MCF 10A (cell line): Measurements from ENCODE around the gene PI16. TPM values are rescaled to one million over a fixed set of nuclear protein-coding genes. Genes with fewer than 3 reads are reported as not detected.

Experiments used
- BruUV-seq: library from RNA; stranded (reverse); fragments of 400-500 nt; replicated peaks from 2 replicates; lab custom pipeline; 2021; lab: Mats Ljungman, UMichigan
- CTCF ChIA-PET: fragments of 300-600 bp; sonication (Branson Sonifier 250); formaldehyde crosslinking; extraction: SDS; loops from one replicate; lab custom pipeline; 2021; ENCODE audit warnings: antibody characterized with exemption, inconsistent platforms; lab: Yijun Ruan, JAX
- POLR2A ChIA-PET: fragments of 300-600, 350-650 bp; sonication (Branson Sonifier 250); formaldehyde crosslinking; extraction: SDS; loops from one replicate; lab custom pipeline; 2020; ENCODE audit warnings: antibody characterized with exemption, inconsistent platforms; lab: Yijun Ruan, JAX
- DNase-seq: peaks from one replicate; pipeline ENCODE4 v3.0.0-alpha.2; 2018; ENCODE audit not compliant: unreplicated experiment
- H3K27ac Mint-ChIP-seq: one replicate; pipeline ENCODE4 v1.8.0; 2022; ENCODE audit warnings: mild to moderate bottlenecking, low read depth, mixed read lengths; ENCODE audit not compliant: unreplicated experiment
- H3K27me3 Mint-ChIP-seq: one replicate; pipeline ENCODE4 v1.8.0; 2022; ENCODE audit warnings: mixed read lengths; ENCODE audit not compliant: insufficient read depth, unreplicated experiment
- H3K36me3 Mint-ChIP-seq: one replicate; pipeline ENCODE4 v1.8.0; 2022; ENCODE audit warnings: mild to moderate bottlenecking, moderate library complexity, mixed read lengths; ENCODE audit not compliant: insufficient read depth, unreplicated experiment
- H3K4me1 Mint-ChIP-seq: one replicate; pipeline ENCODE4 v1.8.0; 2022; ENCODE audit warnings: mixed read lengths; ENCODE audit not compliant: insufficient read depth, unreplicated experiment
- H3K4me3 Mint-ChIP-seq: one replicate; pipeline ENCODE4 v1.8.0; 2022; ENCODE audit warnings: mild to moderate bottlenecking, moderate library complexity, mixed read lengths; ENCODE audit not compliant: unreplicated experiment
- H3K9me3 Mint-ChIP-seq: one replicate; pipeline ENCODE4 v1.8.0; 2022; ENCODE audit warnings: mixed read lengths; ENCODE audit not compliant: unreplicated experiment
- intact Hi-C: fragments of 100-400 bp; cut with micrococcal nuclease; formaldehyde crosslinking; loops from 2 replicates; pipeline ENCODE4 v1.14.1; 2022
- total RNA-seq: library from RNA; stranded (reverse); gene quantifications from 2 replicates; pipeline ENCODE4 v1.2.3, GENCODE V29; 2022
- TF ChIP-seq, protein P1 (sequence below): fragments of 200-600 bp; IDR thresholded peaks from one replicate; pipeline ENCODE4 v1.8.0; 2022; ENCODE audit warnings: antibody characterized with exemption, mild to moderate bottlenecking; ENCODE audit not compliant: unreplicated experiment

The PI16 gene
- total RNA-seq, 1 experiment from 2014 or later = not detected

DNA sequence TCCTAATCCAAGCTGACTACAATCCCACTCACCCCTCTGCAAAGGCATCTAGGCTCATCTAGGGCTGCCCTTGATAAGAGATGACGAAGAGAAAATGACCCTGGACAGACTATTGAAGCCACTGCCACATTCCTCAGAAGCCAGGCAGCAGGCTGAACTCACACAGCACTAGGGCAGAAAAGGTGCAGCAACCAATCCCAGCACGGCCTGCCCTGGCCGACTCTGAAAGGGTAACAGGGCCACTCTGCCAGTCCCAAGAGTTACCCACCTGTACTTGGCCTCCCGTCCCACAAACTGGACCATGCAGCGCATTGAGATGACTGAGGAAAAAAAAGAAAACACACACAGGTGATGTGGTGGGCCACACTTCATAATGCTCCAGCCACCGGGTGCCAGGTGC lies 22.4 kb downstream of the PI16 start:
- ChIA-PET POLR2A (no interaction called here), CTCF (interaction anchor here (0.7 to 1.0 kb wide), 3 partner anchors 16 to 92 kb away, joined by 3 to 5 read pairs (median 4); partner anchors contain the start of gene C6orf89)
- H3K27me3 Mint-ChIP-seq = no peaks in the 10 kb centered on the region
- H3K27ac Mint-ChIP-seq = no peak overlapping the region
- no peaks in the 10 kb centered on the region for H3K9me3 Mint-ChIP-seq
- TF ChIP-seq, protein P1, sequence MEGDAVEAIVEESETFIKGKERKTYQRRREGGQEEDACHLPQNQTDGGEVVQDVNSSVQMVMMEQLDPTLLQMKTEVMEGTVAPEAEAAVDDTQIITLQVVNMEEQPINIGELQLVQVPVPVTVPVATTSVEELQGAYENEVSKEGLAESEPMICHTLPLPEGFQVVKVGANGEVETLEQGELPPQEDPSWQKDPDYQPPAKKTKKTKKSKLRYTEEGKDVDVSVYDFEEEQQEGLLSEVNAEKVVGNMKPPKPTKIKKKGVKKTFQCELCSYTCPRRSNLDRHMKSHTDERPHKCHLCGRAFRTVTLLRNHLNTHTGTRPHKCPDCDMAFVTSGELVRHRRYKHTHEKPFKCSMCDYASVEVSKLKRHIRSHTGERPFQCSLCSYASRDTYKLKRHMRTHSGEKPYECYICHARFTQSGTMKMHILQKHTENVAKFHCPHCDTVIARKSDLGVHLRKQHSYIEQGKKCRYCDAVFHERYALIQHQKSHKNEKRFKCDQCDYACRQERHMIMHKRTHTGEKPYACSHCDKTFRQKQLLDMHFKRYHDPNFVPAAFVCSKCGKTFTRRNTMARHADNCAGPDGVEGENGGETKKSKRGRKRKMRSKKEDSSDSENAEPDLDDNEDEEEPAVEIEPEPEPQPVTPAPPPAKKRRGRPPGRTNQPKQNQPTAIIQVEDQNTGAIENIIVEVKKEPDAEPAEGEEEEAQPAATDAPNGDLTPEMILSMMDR = no peak
- no peak overlapping the region for H3K4me3 Mint-ChIP-seq
- peaks cover 50% of the 10 kb centered on the region for H3K36me3 Mint-ChIP-seq
- peaks cover 12% of the 10 kb centered on the region for H3K4me1 Mint-ChIP-seq
- DNase-seq = no peak
- intact Hi-C loops = no loop called here
- BruUV-seq = no TSS peak

DNA sequence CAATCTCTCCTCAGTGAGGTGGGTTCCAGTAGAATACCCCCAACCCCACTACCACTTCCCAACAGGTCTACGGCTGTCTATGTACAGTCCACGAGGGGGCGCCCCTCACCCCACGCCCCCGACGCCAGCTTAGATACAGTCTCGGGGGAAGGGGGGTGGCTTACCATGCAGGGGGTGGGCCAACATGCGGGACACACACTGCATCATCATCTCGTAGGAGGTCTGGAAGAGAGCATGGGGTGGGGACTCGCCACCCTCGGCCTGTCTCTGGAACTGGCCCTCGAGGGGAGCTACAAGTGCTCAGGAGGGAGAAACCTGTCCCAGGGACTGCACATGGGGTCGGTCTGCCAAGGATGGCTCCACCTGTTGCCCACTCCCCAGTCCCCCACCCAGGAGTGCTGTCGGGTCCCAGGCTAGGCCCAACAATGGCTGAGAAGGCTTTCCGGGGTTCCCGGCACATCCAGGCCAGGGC lies 23.0 kb downstream of the PI16 start:
- no peak for DNase-seq
- TF ChIP-seq, protein P1 = no peak
- BruUV-seq = no TSS peak
- CTCF ChIA-PET = interaction anchor here (0.8 kb wide), 1 partner anchor 17 kb away, joined by 5 read pairs; no protein-coding TSS in a partner anchor
- peaks cover 48% of the 10 kb centered on the region for H3K36me3 Mint-ChIP-seq
- intact Hi-C loops = no loop called here
- POLR2A ChIA-PET = no interaction called here
- H3K27me3 Mint-ChIP-seq = no peaks in the 10 kb centered on the region
- peaks cover 14% of the 10 kb centered on the region for H3K4me1 Mint-ChIP-seq
- no peaks in the 10 kb centered on the region for H3K9me3 Mint-ChIP-seq
- no peak overlapping the region for H3K27ac Mint-ChIP-seq
- no peak overlapping the region for H3K4me3 Mint-ChIP-seq

DNA sequence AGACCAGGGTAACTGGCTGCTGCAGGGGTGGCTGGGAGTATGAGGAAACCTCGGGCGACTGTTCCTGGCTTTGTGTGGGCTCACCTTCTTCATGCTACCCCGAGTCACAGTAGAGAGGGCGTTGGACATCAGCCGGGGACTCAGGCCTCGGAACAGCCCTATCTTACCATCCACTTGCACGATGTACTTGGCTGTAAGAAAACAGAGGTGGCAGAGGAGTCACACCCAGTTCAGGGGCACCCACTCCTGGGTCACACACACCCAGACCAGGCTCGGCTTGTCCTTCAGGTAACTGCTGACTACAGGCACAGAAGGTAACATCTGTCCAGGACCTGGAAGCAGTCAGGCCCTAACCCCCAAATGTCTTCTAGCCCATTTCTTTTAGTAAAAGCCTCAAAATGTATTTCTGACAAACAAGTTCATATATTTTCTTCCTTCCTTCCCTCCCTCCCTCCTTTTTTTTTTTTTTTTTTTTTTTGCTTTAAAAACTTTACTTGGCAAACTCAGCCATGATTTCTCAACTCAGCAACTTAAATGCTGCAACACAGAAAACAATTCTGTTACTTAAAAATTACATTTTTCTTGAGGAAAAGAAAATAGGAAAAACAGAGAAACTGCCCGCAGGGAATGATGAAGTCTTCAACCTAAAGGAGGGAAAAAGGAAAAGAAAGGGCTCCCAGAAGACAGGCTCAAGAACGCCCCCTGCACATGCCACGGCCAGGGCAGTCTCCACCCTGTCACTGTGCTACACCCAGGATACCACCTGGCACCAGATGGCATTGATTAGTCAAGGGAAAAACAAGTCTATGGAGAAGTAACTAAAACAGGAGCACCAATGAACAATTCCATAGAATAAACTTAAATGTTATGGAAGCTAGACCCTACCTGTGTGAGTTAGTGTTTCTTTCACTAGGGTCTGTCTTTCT lies 24.1 kb downstream of the PI16 start:
- POLR2A ChIA-PET = no interaction called here
- no TSS peak for BruUV-seq
- Mint-ChIP-seq H3K36me3 (peaks cover 37% of the 10 kb centered on the region), H3K27ac (no peak overlapping the region), H3K4me1 (peaks cover 14% of the 10 kb centered on the region), H3K9me3 (no peaks in the 10 kb centered on the region), H3K4me3 (no peak overlapping the region), H3K27me3 (no peaks in the 10 kb centered on the region)
- no peak for DNase-seq
- intact Hi-C loops = no loop called here
- CTCF ChIA-PET = interaction anchor here (0.6 kb wide), 1 partner anchor 89 kb away, joined by 3 read pairs; no protein-coding TSS in a partner anchor
- TF ChIP-seq, protein P1 = no peak

DNA sequence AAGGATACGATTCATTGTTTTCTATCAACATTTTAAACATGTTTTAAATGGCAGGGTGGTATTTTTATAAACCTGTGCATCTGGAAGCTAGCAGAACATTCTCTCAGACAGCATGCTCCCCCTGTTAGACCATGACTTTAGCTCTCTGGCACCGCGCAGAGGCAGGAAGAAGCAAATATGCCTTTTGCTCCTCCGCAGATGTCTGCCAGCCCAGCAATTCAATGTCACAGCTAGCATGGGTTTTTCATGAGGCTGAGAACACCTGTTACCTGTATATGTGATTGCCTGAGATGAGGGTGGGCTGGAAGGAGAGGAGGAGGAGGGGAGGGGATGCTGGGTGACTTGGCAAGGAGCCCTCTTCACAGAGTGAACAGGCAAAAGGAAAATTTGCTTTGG lies 24.8 kb downstream of the PI16 start:
- H3K4me1 Mint-ChIP-seq = peaks cover 14% of the 10 kb centered on the region
- H3K27ac Mint-ChIP-seq = no peak overlapping the region
- H3K27me3 Mint-ChIP-seq = no peaks in the 10 kb centered on the region
- ChIA-PET POLR2A (no interaction called here), CTCF (interaction anchor here (0.6 kb wide), 1 partner anchor 90 kb away, joined by 3 read pairs; no protein-coding TSS in a partner anchor)
- no peak for DNase-seq
- H3K4me3 Mint-ChIP-seq = no peak overlapping the region
- no TSS peak for BruUV-seq
- intact Hi-C loops = no loop called here
- TF ChIP-seq, protein P1 = no peak
- peaks cover 31% of the 10 kb centered on the region for H3K36me3 Mint-ChIP-seq
- H3K9me3 Mint-ChIP-seq = no peaks in the 10 kb centered on the region
